Activated T-cell treated with anti-CD3 and anti-CD28 coated beads for 1 hour (primary cell): ENCODE data around the gene TWF1.
"Not testable (repeated sequence)": the region's sequence is repeated elsewhere in the genome, so short reads cannot be mapped to it uniquely, and the experiment has no call there.

Experiments used
- DNase-seq: peaks from one replicate; pipeline ENCODE4 v3.0.0-alpha.2; 2020; ENCODE audit warnings: low read depth

Gene TWF1

DNA sequence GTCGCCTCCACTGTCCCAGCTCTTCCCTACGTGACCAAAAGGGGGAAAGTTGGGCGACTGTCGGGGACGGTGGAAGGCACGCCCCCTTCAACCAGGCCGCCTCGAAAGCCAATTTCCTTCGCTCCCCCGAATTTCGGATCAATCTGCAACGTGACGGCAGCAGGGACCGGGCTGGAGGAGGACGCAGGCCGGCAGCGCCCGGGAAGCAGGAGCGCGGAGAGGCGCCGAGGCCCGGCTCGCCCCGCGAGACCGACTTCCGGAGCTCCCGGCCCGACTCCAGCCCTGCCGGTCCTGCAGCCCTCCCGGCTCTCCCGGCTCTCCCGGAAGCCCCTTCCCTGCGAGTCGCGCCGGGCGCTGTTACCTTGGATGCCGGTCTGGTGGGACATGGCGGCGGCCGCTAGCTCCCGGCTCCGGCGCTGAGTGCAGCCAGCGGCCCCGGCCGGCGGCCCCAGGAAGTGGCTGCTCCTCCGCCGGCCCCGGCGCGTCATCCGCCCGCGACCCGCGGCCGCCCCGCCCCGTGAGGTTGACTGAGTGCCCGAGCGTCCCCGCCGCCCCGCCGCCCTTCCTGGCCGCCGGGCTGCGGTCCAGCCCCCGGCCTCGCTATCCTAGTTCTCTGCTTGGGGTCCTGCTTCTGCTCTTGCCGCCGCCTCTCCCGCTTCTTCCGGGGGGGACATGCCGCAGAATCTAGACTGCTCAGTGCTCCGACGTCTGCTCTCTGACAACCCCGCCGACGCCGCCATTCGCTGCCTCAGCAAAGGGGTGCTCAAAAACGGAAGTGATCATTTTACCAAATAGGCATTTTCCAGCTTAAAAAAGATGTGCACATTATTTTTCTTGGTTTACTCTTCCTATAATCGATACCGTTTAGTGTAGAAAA, at the start of gene TWF1:
TWF1 (minus strand) TSS at position 458 of the 877 bp plus-strand sequence; CDS start at position 386, 72 bp downstream.
- peak; percentile 75 for DNase-seq

GRCh38 chr12:43852744-43853143, 46.6 kb upstream of the TWF1 start:
- DNase-seq, result no peak

DNA sequence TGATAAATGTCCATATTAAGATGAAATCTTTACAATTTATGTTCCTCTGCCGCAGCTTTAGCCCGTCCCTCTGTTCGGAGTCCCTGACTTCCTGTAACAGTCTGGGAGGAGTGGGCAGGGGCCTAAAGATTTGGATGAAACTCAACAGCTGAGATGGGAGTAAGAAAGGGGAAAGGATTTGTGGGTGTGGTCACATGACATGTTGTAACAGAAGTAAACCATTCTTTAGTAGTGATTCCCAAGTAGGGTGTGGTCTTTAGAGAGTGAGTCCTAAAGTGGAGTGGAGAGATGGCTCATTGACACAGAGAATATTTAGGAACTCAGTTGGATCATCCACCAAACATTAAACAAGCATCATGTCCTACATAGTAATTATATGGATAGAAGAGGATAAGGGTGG, 42.7 kb upstream of the TWF1 start:
- no peak for DNase-seq

DNA sequence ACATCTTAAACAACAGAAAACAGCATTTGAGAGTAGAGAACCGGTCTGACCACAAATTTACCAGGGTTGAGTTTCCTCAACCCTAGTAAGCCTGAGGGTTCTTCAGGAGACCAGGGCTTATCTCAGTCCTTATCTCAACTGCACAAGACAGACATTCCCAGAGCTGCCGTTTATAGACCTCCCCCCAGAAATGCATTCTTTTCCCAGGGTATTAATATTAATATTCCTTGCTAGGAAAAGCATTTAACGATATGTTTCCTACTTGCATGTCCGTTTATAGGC, 42.0 kb upstream of the TWF1 start:
- DNase-seq, result no peak

GRCh38 chr12:43847425-43848225, 41.5 kb upstream of the TWF1 start:
- not testable (repeated sequence) for DNase-seq

GRCh38 chr12:43842259-43842658, 36.1 kb upstream of the TWF1 start:
- DNase-seq, result no peak

DNA sequence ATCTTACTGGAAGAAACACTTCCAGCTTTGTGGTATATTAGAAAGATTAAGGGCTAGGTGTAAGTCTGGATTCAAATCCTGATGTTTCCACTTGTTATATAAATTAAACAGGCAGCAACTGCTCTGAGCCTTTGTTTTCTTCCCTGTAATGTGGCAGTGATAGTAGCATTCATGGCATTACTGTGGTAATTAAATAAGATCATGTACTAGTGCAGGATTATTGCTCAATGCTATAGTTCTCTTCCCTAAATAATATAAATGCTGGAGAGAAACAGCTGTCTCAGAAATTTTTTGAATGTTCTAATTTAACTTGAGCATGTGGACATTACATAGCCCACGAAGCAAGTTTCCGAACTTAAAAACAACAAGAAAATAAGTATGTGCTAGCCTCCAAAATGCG, 35.1 kb upstream of the TWF1 start:
- DNase-seq, result no peak

DNA sequence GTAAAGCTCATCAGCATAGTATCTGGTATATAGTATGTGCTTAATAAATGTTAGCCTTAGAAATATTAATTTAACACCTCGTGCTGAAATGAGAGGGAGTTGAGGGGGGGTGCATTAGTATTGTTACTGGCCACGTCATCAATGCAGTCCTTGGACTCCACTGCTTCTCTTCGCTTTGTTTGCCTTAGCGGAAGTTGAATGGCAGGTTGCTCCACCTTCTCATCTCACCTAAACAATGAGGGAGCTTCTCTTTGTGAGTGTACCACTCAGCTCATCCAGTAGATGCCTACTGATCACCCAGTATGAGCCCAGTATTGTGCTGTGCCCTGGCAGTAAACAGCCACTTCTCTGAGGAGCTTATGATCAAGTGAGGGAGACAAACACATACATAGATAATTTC, 34.2 kb upstream of the TWF1 start:
- DNase-seq, result no peak

- DNase-seq, result no peak
These were observed 30.4 kb upstream of the TWF1 start for GRCh38 chr12:43836475-43836989.

GRCh38 chr12:43835656-43836474, 29.7 kb upstream of the TWF1 start, which contains the start of gene TMEM117:
Gene TMEM117, plus strand, starts transcription at chr12:43836081.
- DNase-seq, result peak; percentile 49

- DNase-seq, result no peak
These were observed 29.1 kb upstream of the TWF1 start for GRCh38 chr12:43835264-43835655.

DNA sequence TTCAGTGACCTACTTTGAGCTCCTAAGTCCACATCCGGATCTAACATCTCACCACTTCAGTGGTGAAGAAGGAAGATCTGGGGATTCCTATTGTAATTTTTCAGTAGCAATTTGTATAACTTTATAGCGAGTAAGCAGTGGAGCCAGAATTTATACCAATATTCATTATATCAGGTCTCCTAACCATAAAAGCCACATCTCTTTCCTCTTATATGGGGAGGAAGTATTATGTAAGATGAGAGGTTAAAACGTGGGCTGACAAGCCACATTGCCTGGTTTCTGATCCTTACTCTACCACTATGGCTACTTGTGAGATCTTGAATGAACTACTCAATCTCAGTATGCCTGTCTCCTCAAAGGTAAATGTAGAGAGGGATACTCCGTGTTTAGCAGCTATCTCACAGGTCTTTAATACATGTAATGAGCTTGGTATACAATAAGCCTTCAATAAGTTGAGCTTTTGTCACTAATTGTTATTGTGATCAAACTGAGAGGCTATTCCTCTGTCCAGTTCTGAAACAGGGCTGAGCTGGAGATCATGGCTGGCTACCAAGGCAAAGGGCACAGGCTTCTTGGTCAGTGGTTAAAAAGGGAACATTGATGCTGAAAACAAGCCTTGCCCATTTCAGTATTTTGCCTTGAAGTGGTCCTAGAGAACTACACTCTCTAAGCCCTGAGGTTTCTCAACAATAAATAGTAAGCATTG, 26.5 kb upstream of the TWF1 start:
- DNase-seq, result no peak

DNA sequence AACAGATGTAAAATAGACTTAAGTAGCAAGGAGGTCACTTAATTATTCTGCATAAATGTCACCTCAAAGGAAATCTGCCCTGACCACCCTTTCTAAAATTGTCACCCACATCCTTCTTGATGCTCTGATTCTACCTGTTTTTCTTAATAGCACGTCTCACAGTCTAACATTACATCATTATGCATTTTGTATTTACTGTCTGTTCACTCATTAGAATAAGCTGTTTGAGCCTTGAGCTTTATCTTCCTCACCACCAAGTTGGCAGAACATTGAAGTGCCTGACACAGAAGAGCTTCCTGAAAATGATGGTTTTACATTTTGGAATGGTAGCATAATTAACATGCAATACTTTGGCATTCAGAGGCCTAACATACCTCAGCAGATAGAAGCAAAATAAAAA, 21.0 kb upstream of the TWF1 start:
- no peak for DNase-seq

GRCh38 chr12:43826681-43827080, 20.6 kb upstream of the TWF1 start:
- no peak for DNase-seq

- DNase-seq, result no peak
These were observed 18.2 kb upstream of the TWF1 start for GRCh38 chr12:43824207-43824775.

DNA sequence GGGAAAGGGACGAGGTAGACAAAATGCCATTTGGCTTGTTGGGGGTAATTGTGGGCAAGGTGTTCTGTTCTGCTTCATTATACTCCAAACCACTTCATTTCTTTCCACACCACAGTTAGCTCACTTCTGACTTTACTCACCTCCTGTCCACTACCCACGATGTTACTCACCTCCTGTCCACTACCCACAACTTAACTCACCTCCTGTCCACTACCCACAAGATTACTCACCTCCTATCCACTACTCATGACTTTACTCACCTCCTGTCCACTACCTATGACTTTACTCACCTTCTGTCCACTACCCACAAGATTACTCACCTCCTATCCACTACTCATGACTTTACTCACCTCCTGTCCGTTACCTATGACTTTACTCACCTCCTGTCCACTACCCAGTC, 10.1 kb upstream of the TWF1 start:
- DNase-seq, result no peak

GRCh38 chr12:43815416-43815815, 9.3 kb upstream of the TWF1 start:
- no peak for DNase-seq

- DNase-seq, result no peak
These were observed 6.8 kb upstream of the TWF1 start for GRCh38 chr12:43812926-43813325.

DNA sequence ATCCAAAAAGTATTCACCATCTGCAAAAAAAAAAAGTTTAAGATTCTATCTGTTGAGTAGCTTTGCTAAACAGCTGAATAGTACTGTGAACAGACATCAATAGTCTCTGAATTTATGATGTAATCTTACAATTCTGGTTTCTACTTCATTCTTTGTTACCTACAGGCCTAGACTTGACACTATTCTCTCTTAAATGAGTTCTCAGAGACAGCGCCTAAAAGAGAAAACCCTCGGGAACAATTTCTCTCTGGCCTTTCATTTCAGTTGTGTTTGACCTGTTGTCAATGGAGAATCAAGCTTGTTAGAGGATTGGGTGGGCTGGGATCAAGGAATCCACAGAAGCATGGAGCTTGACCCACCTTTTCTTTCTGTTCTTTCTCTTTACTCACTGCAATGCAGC, 5.9 kb upstream of the TWF1 start:
- no peak for DNase-seq

- DNase-seq, result no peak
These were observed 1.3 kb upstream of the TWF1 start for GRCh38 chr12:43807386-43807785.

- DNase-seq, result no peak
These were observed 588 bp upstream of the TWF1 start for GRCh38 chr12:43806737-43807072.
